Adrenal gland (tissue), 5 donors: Measurements from ENCODE around the gene ADA.

Source experiments
- CTCF ChIP-seq, 6 experiments: fragments of 450-650 bp in 4 of 6; fragments of 200-600 bp in 2 of 6; sonication (generic) in 1 of 6; IDR thresholded peaks; 1 replicate in 5 of 6; 2 replicates in 1 of 6; pipeline versions ENCODE4 v1.5.1 to v1.8.0; 2016 to 2021; ENCODE audit warnings: antibody characterized with exemption in 6 of 6, mild to moderate bottlenecking in 2 of 6, moderate library complexity in 1 of 6
- POLR2A ChIP-seq, 2 donors: fragments of 450-650 bp; IDR thresholded peaks; one replicate each; pipeline ENCODE4 v1.6.1; 2017; ENCODE audit warnings: antibody characterized with exemption in 2 of 2, mild to moderate bottlenecking in 2 of 2, moderate library complexity in 1 of 2
- donor health status: DM: no; HTN: no; CAD: no.

- no peak for TF ChIP-seq CTCF (IDR thresholded peaks at IDR 0.05)
- TF ChIP-seq POLR2A (IDR thresholded peaks at IDR 0.05): no peak
These were observed 14.5 kb downstream of the ADA start for GRCh38 chr20:44637042-44637441.
